Vagina (tissue), 2 donors: ENCODE results near the gene MFSD6.

Experiments used
- POLR2AphosphoS5 ChIP-seq, 2 donors: sonication (generic); formaldehyde crosslinking; IDR thresholded peaks; one replicate each; pipeline ENCODE4 v1.9.0; 2017; ENCODE audit warnings: antibody characterized with exemption in 2 of 2, mild to moderate bottlenecking in 2 of 2, low read depth in 1 of 2; ENCODE audit not compliant: insufficient read depth in 1 of 2
- TF ChIP-seq, protein P1 (sequence below), 3 experiments: fragments of 450-650 bp in 2 of 3; fragments of 200-600 bp in 1 of 3; sonication (generic) in 1 of 3; IDR thresholded peaks; one replicate each; pipeline ENCODE4 v1.5.1; 2017 to 2019; ENCODE audit warnings: antibody characterized with exemption in 3 of 3, mild to moderate bottlenecking in 2 of 3, moderate library complexity in 2 of 3

- TF ChIP-seq, protein P1, sequence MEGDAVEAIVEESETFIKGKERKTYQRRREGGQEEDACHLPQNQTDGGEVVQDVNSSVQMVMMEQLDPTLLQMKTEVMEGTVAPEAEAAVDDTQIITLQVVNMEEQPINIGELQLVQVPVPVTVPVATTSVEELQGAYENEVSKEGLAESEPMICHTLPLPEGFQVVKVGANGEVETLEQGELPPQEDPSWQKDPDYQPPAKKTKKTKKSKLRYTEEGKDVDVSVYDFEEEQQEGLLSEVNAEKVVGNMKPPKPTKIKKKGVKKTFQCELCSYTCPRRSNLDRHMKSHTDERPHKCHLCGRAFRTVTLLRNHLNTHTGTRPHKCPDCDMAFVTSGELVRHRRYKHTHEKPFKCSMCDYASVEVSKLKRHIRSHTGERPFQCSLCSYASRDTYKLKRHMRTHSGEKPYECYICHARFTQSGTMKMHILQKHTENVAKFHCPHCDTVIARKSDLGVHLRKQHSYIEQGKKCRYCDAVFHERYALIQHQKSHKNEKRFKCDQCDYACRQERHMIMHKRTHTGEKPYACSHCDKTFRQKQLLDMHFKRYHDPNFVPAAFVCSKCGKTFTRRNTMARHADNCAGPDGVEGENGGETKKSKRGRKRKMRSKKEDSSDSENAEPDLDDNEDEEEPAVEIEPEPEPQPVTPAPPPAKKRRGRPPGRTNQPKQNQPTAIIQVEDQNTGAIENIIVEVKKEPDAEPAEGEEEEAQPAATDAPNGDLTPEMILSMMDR (IDR thresholded peaks at IDR 0.05) = no peak
- no peak for TF ChIP-seq POLR2AphosphoS5 (IDR thresholded peaks at IDR 0.05; ENCODE audit: insufficient read depth in 1 of 2, low read depth in 1 of 2)
Observed at GRCh38 chr2:190367091-190367490, 41.1 kb upstream of the MFSD6 start.
